ENCODE data around the gene SPATA31E1. TPM values are rescaled to one million over a fixed set of nuclear protein-coding genes. Genes with fewer than 3 reads are reported as not detected.

Gene SPATA31E1
- total RNA-seq, 1 experiment from 2014 or later: 0.04 TPM

GRCh38 chr9:87880683-87881082, 2.0 kb upstream of the SPATA31E1 start:
- peaks cover 38% of the 10 kb centered on the region for H3K4me1 Mint-ChIP-seq
- POLR2A ChIA-PET: no interaction called here

GRCh38 chr9:87883274-87883673, 597 bp downstream of the SPATA31E1 start:
- Mint-ChIP-seq H3K27me3 (ENCODE audit: low read depth) (peaks cover 6% of the 10 kb centered on the region), H3K27ac (no peak overlapping the region), H3K9me3 (peaks cover 5% of the 10 kb centered on the region), H3K36me3 (peaks cover 3% of the 10 kb centered on the region; the same call in 1 of the 2 replicates), H3K4me3 (no peak overlapping the region), H3K4me1 (peaks cover 33% of the 10 kb centered on the region)
- DNase-seq (ENCODE audit: low spot score) (no peak), ATAC-seq (no peak)
- ChIA-PET CTCF (interaction anchor here (0.6 to 2.9 kb wide), 18 partner anchors 10 to 199 kb away, joined by 3 to 26 read pairs (median 4); partner anchors contain the start of genes CDK20 and CTSL), POLR2A (interaction anchor here (0.6 kb wide), 1 partner anchor 10 kb away, joined by 3 read pairs; no protein-coding TSS in a partner anchor)
- TF ChIP-seq ZNF423 (CRISPR knock-in tag; IDR thresholded peaks at IDR 0.05) (no peak), AR (CRISPR knock-in tag; IDR thresholded peaks at IDR 0.05) (no peak), MLX (CRISPR knock-in tag; IDR thresholded peaks at IDR 0.05) (no peak), ARID4B (CRISPR knock-in tag; IDR thresholded peaks at IDR 0.05; ENCODE audit: borderline replicate concordance) (no peak)

More at GRCh38 chr9:87880683-87881082, 2.0 kb upstream of the SPATA31E1 start:
- TF ChIP-seq ETV6 (CRISPR knock-in tag; IDR thresholded peaks at IDR 0.05) (no peak), HMGXB4 (CRISPR knock-in tag; IDR thresholded peaks at IDR 0.05) (no peak), CTCF (IDR thresholded peaks at IDR 0.05) (no peak), MAX (CRISPR knock-in tag; IDR thresholded peaks at IDR 0.05) (no peak), ZNF281 (CRISPR knock-in tag; IDR thresholded peaks at IDR 0.05) (no peak), TEAD1 (CRISPR knock-in tag; IDR thresholded peaks at IDR 0.05) (no peak)
- ATAC-seq (no peak), DNase-seq (ENCODE audit: low spot score) (no peak)
- CTCF ChIA-PET: no interaction called here
- Mint-ChIP-seq H3K9me3 (peaks cover 20% of the 10 kb centered on the region), H3K36me3 (peaks cover 3% of the 10 kb centered on the region), H3K4me3 (no peak overlapping the region), H3K27ac (no peak overlapping the region), H3K27me3 (ENCODE audit: low read depth) (peaks cover 13% of the 10 kb centered on the region)

Measured in WTC11 (cell line).